Heart right ventricle (tissue), 16 donors: ENCODE measurements around the gene PRKCE. TPM values are rescaled to one million over a fixed set of nuclear protein-coding genes. Genes with fewer than 3 reads are reported as not detected.
A peak's percentile ranks its signal among the peaks of the same experiment; 100 is the strongest.

Source experiments
- ATAC-seq, 8 donors: fragments of 200-7000 bp; cut with Tn5 transposase; one replicate each; pipeline ENCODE4 v1.9.1; 2020; ENCODE audit warnings: mild to moderate bottlenecking in 8 of 8, moderate library complexity in 8 of 8, moderate number of reproducible peaks in 1 of 8
- DNase-seq, 2 donors: peaks; one replicate each; pipeline ENCODE4 v3.0.0-alpha.2; 2020
- H3K27ac ChIP-seq, 10 donors: fragments of 200-600 bp; sonication (generic) in 2 of 10; one replicate each; pipeline versions ENCODE4 v1.5.0 to v1.8.0; 2020 to 2022; ENCODE audit warnings: mild to moderate bottlenecking in 3 of 10
- H3K27me3 ChIP-seq, 7 donors: fragments of 200-600 bp; one replicate each; pipeline ENCODE4 v1.8.0; 2021 to 2022; ENCODE audit warnings: mild to moderate bottlenecking in 2 of 7
- H3K36me3 ChIP-seq, 9 donors: fragments of 200-600 bp; sonication (generic) in 1 of 9; one replicate each; pipeline versions ENCODE4 v1.5.0 to v1.8.0; 2020 to 2022; ENCODE audit warnings: mild to moderate bottlenecking in 2 of 9
- H3K4me1 ChIP-seq, 9 donors: fragments of 200-600 bp; sonication (generic) in 1 of 9; one replicate each; pipeline versions ENCODE4 v1.5.0 to v1.8.0; 2020 to 2022; ENCODE audit warnings: mild to moderate bottlenecking in 4 of 9
- H3K4me3 ChIP-seq, 10 donors: fragments of 200-600 bp; sonication (generic) in 2 of 10; one replicate each; pipeline versions ENCODE4 v1.5.0 to v1.8.0; 2020 to 2022; ENCODE audit warnings: mild to moderate bottlenecking in 7 of 10, moderate library complexity in 2 of 10
- H3K9me3 ChIP-seq, 11 donors: fragments of 200-600 bp in 10 of 11; sonication (generic) in 2 of 11; one replicate each; pipeline versions ENCODE4 v1.5.0 to v1.8.0; 2013 to 2022; ENCODE audit warnings: mild to moderate bottlenecking in 2 of 11, control low read depth in 1 of 11, moderate library complexity in 1 of 11
- CTCF ChIP-seq, 9 donors: fragments of 200-600 bp; sonication (generic) in 2 of 9; IDR thresholded peaks; one replicate each; pipeline versions ENCODE4 v1.5.0 to v1.8.0; 2021 to 2022; ENCODE audit warnings: antibody characterized with exemption in 9 of 9, mild to moderate bottlenecking in 5 of 9, moderate library complexity in 1 of 9
- WGBS, 2 donors: extraction: QIAGEN DNeasy Blood & Tissue Kit; methylation state at CpG; one replicate each; pipeline ENCODE4 v1.1.7; 2013; ENCODE audit warnings: inconsistent platforms in 1 of 2; 5-methylcytosine and 5-hydroxymethylcytosine counted together
- intact Hi-C, 10 donors: fragments of 100-400 bp; cut with DNase I; formaldehyde crosslinking; loops; one replicate each; pipeline versions ENCODE4 v1.11.1 to v1.14.2; 2022
- polyA plus RNA-seq, 2 donors: library from polyadenylated mRNA; stranded (reverse); fragments of 200-250 nt; gene quantifications; one replicate each; pipeline ENCODE4 v1.2.3, GENCODE V29; 2013
- total RNA-seq, 10 donors: library from RNA; stranded (reverse); fragmentation: NEBNext Ultra II Directional in 3 of 10; extraction: Animal tissue kit (Norgen Biotek cat#: 25700) in 3 of 10; gene quantifications; one replicate each; pipeline versions ENCODE4 v1.2.1 to v1.2.4, GENCODE V29; 2021 to 2023
- donor health status: Arrhythmogenic right ventricular cardiomyopathy.
- donor health status: ischemic (EF 13 %, LVEDD 7.1; RV severe dilation, severe dysfunction).
- donor health status: healthy with polysubstance abuse.
- donor health status: DM: no; HTN: yes; CAD: no.
- donor health status: DM: no; HTN: no; CAD: no.
- donor health status: ischemic (EF 25% LVEDD 6.9; RV normal size, moderate dysfunction).
- donor health status: ischemic (EF 25% LVEDD 5.7; RV mildly dilated, moderate dysfunction).
- donor health status: healthy.
- donor health status: DM: yes; HTN: yes; CAD: no.
- donor health status: Ischemic cardiomyopathy.
- donor health status: ischemic (EF 35%, LVEDD 5.7; RV mildly dilated, moderate dysfunction).
- donor health status: nonischemic (EF 11% LVEDD 7.7; RV severe dilation, severe dysfunction).
- donor health status: DM: yes; HTN: yes; CAD: no.
- donor health status: PGD.
- donor health status: ischemic (EF 29% LVEDD 5.4; RV normal size, mild dysfunction).
- donor health status: nonischemic (EF 23%, LVEDD 6.1; RV moderate dilation, normal function).

Gene PRKCE
- total and polyA plus RNA-seq, 12 donors = 3.7 to 22.7 (median 16.7) TPM

- TF ChIP-seq CTCF (IDR thresholded peaks at IDR 0.05) = no peak
- H3K27ac ChIP-seq = no peak overlapping the region
- peaks cover 0 to 44% (median 16%) of the 10 kb centered on the region in 9 donors for H3K4me1 ChIP-seq
- intact Hi-C loops = no loop called here
- ATAC-seq (no peak), DNase-seq (no peak)
- H3K4me3 ChIP-seq = no peak overlapping the region
- no peaks in the 10 kb centered on the region for H3K9me3 ChIP-seq
- H3K36me3 ChIP-seq = no peaks in the 10 kb centered on the region
- WGBS, 2 donors = 93 to 98% methylated on average over 3 of the region's 3 CpGs
- H3K27me3 ChIP-seq = no peaks in the 10 kb centered on the region
These were observed 61.1 kb downstream of the PRKCE start for GRCh38 chr2:45712570-45712969.

GRCh38 chr2:45713136-45713535 lies 61.7 kb downstream of the PRKCE start:
- DNase-seq (no peak), ATAC-seq (no peak)
- peaks cover 0 to 40% (median 13%) of the 10 kb centered on the region in 9 donors for H3K4me1 ChIP-seq
- TF ChIP-seq CTCF (IDR thresholded peaks at IDR 0.05) = no peak
- 94 to 95% methylated on average over 4 of the region's 4 CpGs for WGBS, 2 donors
- H3K27me3 ChIP-seq = no peaks in the 10 kb centered on the region
- H3K9me3 ChIP-seq = no peaks in the 10 kb centered on the region
- H3K4me3 ChIP-seq = no peak overlapping the region
- intact Hi-C loops = no loop called here
- no peaks in the 10 kb centered on the region for H3K36me3 ChIP-seq
- H3K27ac ChIP-seq = no peak overlapping the region

- no peaks in the 10 kb centered on the region for H3K36me3 ChIP-seq
- no peak overlapping the region for H3K4me3 ChIP-seq
- H3K4me1 ChIP-seq = peaks cover 0 to 40% (median 12%) of the 10 kb centered on the region in 9 donors
- H3K9me3 ChIP-seq = no peaks in the 10 kb centered on the region
- DNase-seq (no peak), ATAC-seq (no peak)
- no peaks in the 10 kb centered on the region for H3K27me3 ChIP-seq
- no peak overlapping the region for H3K27ac ChIP-seq
- intact Hi-C loops = no loop called here
- no peak for TF ChIP-seq CTCF (IDR thresholded peaks at IDR 0.05)
These were observed 62.1 kb downstream of the PRKCE start for GRCh38 chr2:45713591-45713990.

GRCh38 chr2:45714679-45715078 lies 63.2 kb downstream of the PRKCE start:
- ATAC-seq = peak in 1 of 8 donors; percentile 41
- Histone ChIP-seq H3K36me3 (no peaks in the 10 kb centered on the region), H3K9me3 (no peaks in the 10 kb centered on the region), H3K4me3 (no peak overlapping the region), H3K27ac (no peak overlapping the region), H3K4me1 (peaks cover 0 to 34% (median 7%) of the 10 kb centered on the region in 9 donors), H3K27me3 (no peaks in the 10 kb centered on the region)
- no peak for TF ChIP-seq CTCF (IDR thresholded peaks at IDR 0.05)
- DNase-seq = no peak
- intact Hi-C loops = no loop called here
- 94 to 95% methylated on average over 3 of the region's 3 CpGs for WGBS, 2 donors
